Effector CD4-positive, alpha-beta T cell (primary cell): Measurements from ENCODE around the gene IFNA5. TPM values are rescaled to one million over a fixed set of nuclear protein-coding genes. Genes with fewer than 3 reads are reported as not detected.

Experiments used
- DNase-seq: peaks from one replicate; pipeline ENCODE4 v3.0.0-alpha.2; 2020
- total RNA-seq: gene quantifications from one replicate; lab custom pipeline; 2026; lab: John Stamatoyannopoulos, UW

The IFNA5 gene
- total RNA-seq: not detected

DNA sequence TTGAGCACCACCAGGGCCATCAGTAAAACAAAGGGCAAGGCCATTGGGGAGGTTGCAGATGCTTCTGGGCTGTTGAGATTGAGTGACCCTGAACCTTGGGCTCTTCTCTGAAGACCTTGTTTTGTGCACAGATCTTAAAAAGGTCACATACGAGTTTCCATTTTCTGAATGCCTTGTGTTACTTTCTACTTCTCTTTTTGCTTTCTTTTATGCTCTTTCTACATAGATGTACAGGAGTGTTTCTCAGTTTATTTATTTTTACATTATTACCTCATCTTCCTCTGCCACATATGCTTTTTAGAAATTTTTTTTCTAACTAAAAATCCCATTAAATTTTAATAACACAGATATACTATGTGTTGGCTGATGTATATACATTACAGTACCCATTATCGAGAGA lies at the start of gene IFNA5:
Gene IFNA5, minus strand, starts transcription at position 101 of the 400 bp plus-strand sequence. Its CDS starts 57 bp downstream, at position 44.
- no peak for DNase-seq

GRCh38 chr9:21350787-21351186 lies 45.7 kb upstream of the IFNA5 start, which contains the start of gene IFNA6:
Gene IFNA6, minus strand, starts transcription at chr9:21350887. Its CDS starts 0 bp downstream, at chr9:21350887.
- DNase-seq: no peak

DNA sequence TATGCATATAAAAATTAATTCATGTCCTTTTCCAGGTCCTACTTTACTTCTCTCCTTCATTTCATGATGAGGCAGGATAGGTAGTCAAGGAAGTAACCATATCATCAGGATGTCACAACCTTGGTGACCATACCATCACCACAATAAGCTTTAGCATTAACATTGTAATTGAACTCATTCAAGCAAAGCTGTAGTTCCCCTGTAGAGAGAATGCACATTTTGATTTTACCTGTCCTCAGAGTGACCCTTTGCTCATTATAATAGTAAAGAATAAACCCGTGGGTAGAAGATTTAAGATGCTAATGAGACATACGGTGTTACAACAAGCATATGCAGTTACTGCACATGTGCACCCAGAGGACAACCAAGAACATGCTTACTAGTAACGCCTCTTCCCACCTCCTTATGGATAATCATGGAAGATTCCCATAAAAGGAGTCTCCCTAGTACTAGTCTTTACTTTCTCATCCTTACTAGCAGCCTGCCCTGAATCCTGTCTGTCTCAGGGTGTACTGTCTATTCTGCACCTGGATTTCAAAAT lies 43.4 kb upstream of the IFNA5 start:
- no peak for DNase-seq

- DNase-seq: no peak
Measured at GRCh38 chr9:21340735-21341134, 35.6 kb upstream of the IFNA5 start.

DNA sequence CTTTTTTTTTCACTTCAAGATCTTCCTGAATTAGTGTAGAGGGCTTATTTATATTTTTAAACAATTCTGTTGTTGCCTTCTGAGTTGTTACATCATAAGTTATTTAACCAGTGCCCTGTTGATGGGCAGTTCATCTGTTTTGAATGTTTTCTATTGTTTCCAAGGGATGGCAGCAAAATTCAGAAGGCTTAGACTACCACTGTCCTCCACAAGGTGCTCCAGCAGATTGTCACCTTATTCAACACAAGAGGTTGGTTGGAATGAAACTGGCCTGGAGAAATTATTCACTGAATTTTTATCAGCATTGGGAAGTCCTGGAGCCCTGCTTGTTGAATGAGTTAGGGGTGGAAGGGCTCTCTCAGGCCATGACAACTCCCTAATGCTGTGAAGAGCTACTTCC lies 31.3 kb upstream of the IFNA5 start:
- DNase-seq: no peak

- peak; percentile 78 for DNase-seq
Measured at GRCh38 chr9:21334701-21335632, 29.9 kb upstream of the IFNA5 start, which contains the start of gene KLHL9. Gene KLHL9, minus strand, starts transcription at chr9:21335404. Its CDS starts 545 bp downstream, at chr9:21334859.

- DNase-seq: no peak
Measured at GRCh38 chr9:21333226-21333625, 28.1 kb upstream of the IFNA5 start.

- DNase-seq: no peak
Measured at GRCh38 chr9:21331676-21332402, 26.7 kb upstream of the IFNA5 start.

GRCh38 chr9:21326526-21327139 lies 21.5 kb upstream of the IFNA5 start:
- DNase-seq: peak; percentile 7

GRCh38 chr9:21324047-21324446 lies 18.9 kb upstream of the IFNA5 start:
- no peak for DNase-seq

DNA sequence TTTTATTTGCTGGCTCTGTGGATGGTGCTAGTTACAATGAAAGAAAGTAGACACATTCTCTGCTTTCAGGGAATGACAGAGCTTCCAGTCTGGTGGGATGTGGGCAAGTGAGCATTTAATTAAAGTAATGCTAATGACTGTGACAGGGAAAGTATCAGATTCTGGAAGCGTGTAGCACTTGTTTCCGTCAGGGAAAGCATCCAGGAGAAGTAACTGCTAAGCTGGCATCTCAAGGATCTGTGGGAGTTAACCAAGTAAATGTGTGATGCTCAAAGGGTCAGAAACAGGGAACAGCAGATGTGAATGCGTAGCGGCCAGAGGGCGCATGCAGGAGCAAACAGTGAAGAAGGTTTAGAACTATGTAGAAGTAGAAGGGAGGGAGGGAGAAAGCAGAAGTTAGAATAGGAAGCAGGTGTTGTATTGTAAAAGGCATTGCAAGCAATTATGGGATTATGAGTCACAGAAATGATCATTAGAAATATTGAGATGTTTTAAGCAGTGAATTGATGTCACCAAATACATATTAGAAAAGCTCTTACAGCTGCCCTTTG lies 17.9 kb upstream of the IFNA5 start:
- DNase-seq: no peak

- no peak for DNase-seq
Measured at GRCh38 chr9:21320465-21320864, 15.4 kb upstream of the IFNA5 start.

DNA sequence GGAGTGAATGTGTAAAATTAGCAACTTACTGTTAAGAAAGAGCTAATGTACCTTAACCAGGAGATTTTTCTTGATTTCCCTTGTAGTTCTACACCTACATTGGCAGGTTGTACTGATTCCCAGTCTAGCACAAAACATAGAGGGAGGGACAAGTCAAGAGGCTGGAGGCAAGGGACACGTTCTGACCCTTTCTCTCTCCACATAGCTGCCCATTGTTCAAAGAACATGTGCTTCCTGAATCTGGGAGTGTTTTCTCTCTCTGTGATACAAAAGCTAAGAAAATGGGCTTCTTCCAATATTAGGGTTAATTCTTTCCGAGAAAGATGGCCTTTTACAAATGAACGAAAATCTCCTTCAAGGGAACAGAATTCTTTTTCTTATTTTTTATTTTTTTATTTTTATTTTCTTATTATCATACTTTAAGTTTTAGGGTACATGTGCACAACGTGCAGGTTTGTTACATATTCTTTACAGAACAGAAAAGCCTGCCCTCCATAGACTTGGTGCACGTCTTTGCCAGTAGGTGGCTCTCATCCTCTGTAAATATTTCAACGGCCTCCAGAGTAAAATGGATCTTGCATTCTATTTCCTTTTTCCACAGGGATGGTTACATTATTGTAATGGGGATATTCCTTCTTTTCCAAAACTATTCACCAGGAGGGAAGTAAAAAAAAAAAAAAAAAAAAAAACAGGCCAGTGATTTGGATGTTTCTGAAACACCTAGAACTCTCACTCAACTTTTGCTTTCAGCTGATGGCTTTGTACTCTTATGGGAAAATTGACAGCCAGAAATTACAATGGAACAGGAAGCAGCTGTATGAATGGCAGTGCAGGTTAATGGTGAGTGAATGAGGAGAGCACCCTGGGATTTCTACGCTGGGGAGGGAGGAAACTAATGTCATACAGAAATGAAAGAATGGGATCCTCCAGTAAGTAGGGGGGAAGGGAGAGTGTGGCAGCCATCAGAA lies 13.1 kb upstream of the IFNA5 start:
- DNase-seq: peak; percentile 14

GRCh38 chr9:21316860-21317259 lies 11.7 kb upstream of the IFNA5 start:
- DNase-seq: no peak

- DNase-seq: no peak
Measured at GRCh38 chr9:21316032-21316842, 11.1 kb upstream of the IFNA5 start.

GRCh38 chr9:21314152-21314551 lies 9.0 kb upstream of the IFNA5 start:
- no peak for DNase-seq

- no peak for DNase-seq
Measured at GRCh38 chr9:21311889-21312288, 6.8 kb upstream of the IFNA5 start.

- DNase-seq: no peak
Measured at GRCh38 chr9:21295992-21296391, 9.1 kb downstream of the IFNA5 start.

DNA sequence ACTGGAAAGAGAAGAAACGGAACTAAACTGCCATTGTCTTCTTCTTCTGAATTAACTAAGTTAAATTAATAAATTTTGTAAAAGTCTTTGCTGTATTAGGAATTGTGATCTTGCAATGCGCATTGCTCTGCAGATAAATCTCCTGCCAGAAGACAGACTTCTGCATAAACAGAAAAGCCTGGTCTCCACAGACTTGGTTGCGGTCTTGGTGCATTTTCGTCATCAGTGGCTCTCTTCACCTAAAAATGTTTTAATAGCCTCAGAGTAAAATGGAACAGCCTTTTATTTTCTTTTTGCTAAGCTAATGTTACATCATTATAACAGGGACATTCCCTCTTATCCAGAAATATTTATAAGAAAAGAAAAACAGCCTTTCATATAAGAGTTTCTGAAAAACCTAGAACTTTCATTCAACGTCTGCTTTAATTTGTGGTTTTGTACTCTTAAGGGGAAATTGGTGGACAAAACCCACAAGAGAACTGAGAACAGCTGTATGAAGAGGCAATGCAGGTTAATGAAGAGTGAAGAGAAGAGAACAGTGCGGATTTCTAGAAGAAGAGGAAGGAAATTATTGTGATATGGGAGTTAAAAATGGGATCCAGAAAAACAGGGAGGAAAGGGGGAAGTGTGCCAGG lies 10.1 kb downstream of the IFNA5 start:
- no peak for DNase-seq

DNA sequence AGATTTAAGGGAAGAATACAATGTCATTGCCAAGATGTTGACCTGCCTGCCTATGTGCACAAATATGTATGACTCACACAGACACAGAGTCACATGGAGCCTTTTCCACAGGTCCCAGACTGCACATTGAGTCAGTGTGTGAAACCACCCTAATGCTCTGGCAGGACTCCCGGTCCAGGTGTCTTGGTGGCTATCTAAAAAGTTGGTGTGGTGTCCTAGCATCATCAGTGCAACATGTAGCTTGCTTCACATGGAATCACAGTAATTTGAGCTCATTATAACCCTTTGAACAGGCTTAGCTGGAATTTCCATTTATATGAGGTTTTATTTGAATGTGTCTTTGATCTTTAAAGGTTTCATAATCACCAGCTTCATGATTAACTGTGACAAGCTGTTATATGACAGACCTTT lies 10.7 kb downstream of the IFNA5 start:
- no peak for DNase-seq
